Measurements from ENCODE around the gene XCR1.
A peak's percentile ranks its signal among the peaks of the same experiment; 100 is the strongest.

XCR1 gene

GRCh38 chr3:45981346-45982074 lies 45.8 kb downstream of the XCR1 start:
- DNase-seq = no peak

- no peak for DNase-seq
Measured at GRCh38 chr3:45980819-45981218, 46.5 kb downstream of the XCR1 start.

- DNase-seq = no peak
Measured at GRCh38 chr3:45980229-45980813, 47.0 kb downstream of the XCR1 start.

GRCh38 chr3:45979378-45979777 lies 47.9 kb downstream of the XCR1 start:
- DNase-seq = no peak

GRCh38 chr3:45978006-45978761 lies 49.1 kb downstream of the XCR1 start:
- peak in 3 of 6 experiments; percentile 16 to 34 (median 24) for DNase-seq

GRCh38 chr3:45976191-45977091 lies 50.8 kb downstream of the XCR1 start:
- peak in 3 of 6 experiments; percentile 16 to 31 (median 19) for DNase-seq

- no peak for DNase-seq
Measured at GRCh38 chr3:45975686-45976085, 51.6 kb downstream of the XCR1 start.

GRCh38 chr3:45974686-45975085 lies 52.6 kb downstream of the XCR1 start:
- DNase-seq = no peak

- no peak for DNase-seq
Measured at GRCh38 chr3:45972534-45973402, 54.5 kb downstream of the XCR1 start.

- DNase-seq = no peak
Measured at GRCh38 chr3:45969953-45970352, 57.3 kb downstream of the XCR1 start.

- DNase-seq = no peak
Measured at GRCh38 chr3:45969116-45969515, 58.2 kb downstream of the XCR1 start.

GRCh38 chr3:45968706-45969105 lies 58.6 kb downstream of the XCR1 start:
- no peak for DNase-seq

- DNase-seq = no peak
Measured at GRCh38 chr3:45968149-45968548, 59.1 kb downstream of the XCR1 start.

- no peak for DNase-seq
Measured at GRCh38 chr3:45967724-45968123, 59.6 kb downstream of the XCR1 start.
